ENCODE measurements around the gene NUPR2. TPM values are rescaled to one million over a fixed set of nuclear protein-coding genes. Genes with fewer than 3 reads are reported as not detected.
"Not testable (repeated sequence)": the region's sequence is repeated elsewhere in the genome, so short reads cannot be mapped to it uniquely, and the experiment has no call there.

NUPR2 gene, protein sequence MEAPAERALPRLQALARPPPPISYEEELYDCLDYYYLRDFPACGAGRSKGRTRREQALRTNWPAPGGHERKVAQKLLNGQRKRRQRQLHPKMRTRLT
- total RNA-seq = 1 to 10 TPM in 1 of 2 donors, not detected in 1; 2.1 TPM

DNA sequence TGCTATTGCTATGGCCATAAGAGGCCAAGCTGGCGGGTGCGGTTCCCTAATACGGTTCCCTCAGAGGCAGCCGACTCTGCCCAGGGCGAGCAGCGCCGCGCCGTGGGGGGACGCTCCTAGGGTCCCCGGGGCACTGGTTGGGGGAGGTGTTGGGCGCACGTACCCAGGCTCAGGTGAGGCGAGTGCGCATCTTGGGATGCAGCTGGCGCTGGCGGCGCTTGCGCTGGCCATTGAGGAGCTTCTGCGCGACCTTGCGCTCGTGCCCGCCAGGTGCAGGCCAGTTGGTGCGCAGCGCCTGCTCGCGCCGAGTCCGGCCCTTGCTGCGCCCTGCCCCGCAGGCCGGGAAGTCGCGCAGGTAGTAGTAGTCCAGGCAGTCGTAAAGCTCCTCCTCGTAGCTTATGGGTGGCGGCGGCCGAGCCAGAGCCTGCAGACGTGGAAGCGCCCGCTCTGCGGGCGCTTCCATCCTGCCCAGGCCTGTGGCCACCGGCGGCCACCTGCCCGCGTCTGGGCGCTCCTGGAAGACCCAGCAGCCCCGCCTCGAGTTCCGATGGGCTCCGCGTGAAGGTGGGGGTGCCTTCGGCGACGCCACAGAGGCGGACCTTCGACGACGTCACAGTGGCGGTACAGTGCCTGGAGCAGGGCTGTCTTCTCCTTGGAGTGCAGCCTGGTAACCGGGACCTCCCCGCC lies at the start of gene NUPR2:
NUPR2 (minus strand) TSS at position 566 of the 687 bp plus-strand sequence; CDS start at position 463, 103 bp downstream.
- DNase-seq = peak in 3 of 4 donors; percentile 37 to 47 (median 42)

GRCh38 chr7:56157238-56157790 lies 41.1 kb upstream of the NUPR2 start:
- TF ChIP-seq POLR2A (IDR thresholded peaks at IDR 0.05) (no peak), CTCF (IDR thresholded peaks at IDR 0.05) (no peak)
- intact Hi-C loops (cut with DNase I) = no loop called here
- no peak overlapping the region for H3K4me3 ChIP-seq
- H3K4me1 ChIP-seq = no peaks in the 10 kb centered on the region
- no peak for ATAC-seq
- no peaks in the 10 kb centered on the region for H3K36me3 ChIP-seq (replicated peaks in 1 of 2; ENCODE audit: insufficient read depth in 1 of 2, low read depth in 2 of 2)
- 0 to 3% methylated on average over 1 of the region's 1 CpG for WGBS, 2 donors
- no peaks in the 10 kb centered on the region for H3K27me3 ChIP-seq
- H3K27ac ChIP-seq = no peak overlapping the region
- peaks cover 0 to 8% (median 0%) of the 10 kb centered on the region in 3 donors for H3K9me3 ChIP-seq
- no peak for DNase-seq

More for the DNA sequence above, at the start of gene NUPR2:
- peak; percentile 68 for ATAC-seq
- Histone ChIP-seq H3K27ac (peak within 1 kb of the TSS in 1 of 4 donors; percentile 25), H3K4me1 (peaks cover 11% of the 10 kb centered on the region), H3K36me3 (replicated peaks in 1 of 2; ENCODE audit: insufficient read depth in 1 of 2, low read depth in 2 of 2) (no peaks in the 10 kb centered on the region), H3K9me3 (no peaks in the 10 kb centered on the region), H3K4me3 (no peak within 1 kb of the TSS), H3K27me3 (no peaks in the 10 kb centered on the region)
- TF ChIP-seq POLR2A (IDR thresholded peaks at IDR 0.05) = peak in 1 of 3 donors; percentile 23
- no peak for TF ChIP-seq CTCF (IDR thresholded peaks at IDR 0.05)
- 5 to 14% methylated on average over 11 to 63 of the region's 65 CpGs for WGBS, 2 donors
- intact Hi-C loops (cut with DNase I) = no loop called here

GRCh38 chr7:56131062-56131461 lies 14.8 kb upstream of the NUPR2 start:
- H3K4me3 ChIP-seq; H3K36me3 ChIP-seq (replicated peaks in 1 of 2; ENCODE audit: insufficient read depth in 1 of 2, low read depth in 2 of 2); intact Hi-C loops (cut with DNase I); H3K27ac ChIP-seq; ATAC-seq; H3K27me3 ChIP-seq; H3K9me3 ChIP-seq; DNase-seq; H3K4me1 ChIP-seq: not testable (repeated sequence)
- 49 to 52% methylated on average over 2 of the region's 2 CpGs for whole genome bisulfite sequencing, 2 donors

- DNase-seq (no peak), ATAC-seq (no peak)
- Histone ChIP-seq H3K36me3 (replicated peaks in 1 of 2; ENCODE audit: insufficient read depth in 1 of 2, low read depth in 2 of 2) (no peaks in the 10 kb centered on the region), H3K9me3 (no peaks in the 10 kb centered on the region), H3K27me3 (no peaks in the 10 kb centered on the region), H3K4me3 (no peak overlapping the region), H3K4me1 (no peaks in the 10 kb centered on the region), H3K27ac (no peak overlapping the region)
- TF ChIP-seq POLR2A (IDR thresholded peaks at IDR 0.05) (no peak), CTCF (IDR thresholded peaks at IDR 0.05) (no peak)
- WGBS, 2 donors = 71 to 79% methylated on average over 7 of the region's 7 CpGs
- intact Hi-C loops (cut with DNase I) = no loop called here
Observed at GRCh38 chr7:56127241-56127975, 11.2 kb upstream of the NUPR2 start.

GRCh38 chr7:56125831-56126230 lies 9.6 kb upstream of the NUPR2 start:
- H3K4me1 ChIP-seq = no peaks in the 10 kb centered on the region
- TF ChIP-seq CTCF (IDR thresholded peaks at IDR 0.05) (no peak), POLR2A (IDR thresholded peaks at IDR 0.05) (no peak)
- 58 to 70% methylated on average over 8 of the region's 8 CpGs for WGBS, 2 donors

More at GRCh38 chr7:56125831-56126230, 9.6 kb upstream of the NUPR2 start:
- DNase-seq (no peak), ATAC-seq (no peak)
- no peak overlapping the region for H3K4me3 ChIP-seq
- H3K27me3 ChIP-seq = no peaks in the 10 kb centered on the region
- no peaks in the 10 kb centered on the region for H3K9me3 ChIP-seq
- no peaks in the 10 kb centered on the region for H3K36me3 ChIP-seq (replicated peaks in 1 of 2; ENCODE audit: insufficient read depth in 1 of 2, low read depth in 2 of 2)
- no peak overlapping the region for H3K27ac ChIP-seq
- intact Hi-C loops (cut with DNase I) = no loop called here
